K562 treated with DMSO at 1 percent for 12 hours (cell line): Measurements from ENCODE around the gene TRIAP1. TPM values are rescaled to one million over a fixed set of nuclear protein-coding genes. Genes with fewer than 3 reads are reported as not detected.

ENCODE experiments used
- total RNA-seq: library from RNA; unstranded; fragments of 300-600 nt; gene quantifications from 2 replicates; pipeline ENCODE4 v1.2.3, GENCODE V29; 2022; ENCODE audit not compliant: insufficient read depth

The TRIAP1 gene
- 24.7 and 30.4 TPM in 2 replicates for total RNA-seq

GRCh38 chr12:120445911-120446843, at the start of gene TRIAP1, which contains the start of gene GATC:
Gene TRIAP1 (minus strand): TSS chr12:120446384. CDS start chr12:120446372, 12 bp downstream.
Gene GATC (plus strand): TSS chr12:120446444. CDS start chr12:120446481, 37 bp downstream.

GRCh38 chr12:120469450-120470149, 23.4 kb upstream of the TRIAP1 start, which contains the start of gene SRSF9:
Gene SRSF9 (minus strand): TSS chr12:120469748. CDS start chr12:120469609, 139 bp downstream.

GRCh38 chr12:120437735-120438494, 8.3 kb downstream of the TRIAP1 start, which contains the start of gene COX6A1:
Gene COX6A1 (plus strand): TSS chr12:120438113. CDS start chr12:120438127, 14 bp downstream.

Other genes starting within 250 kb of the TRIAP1 start
- gene RPLP0, start 245.3 kb downstream of the TRIAP1 start, total RNA-seq = 7,895 and 10,585 TPM in 2 replicates
- 50.5 and 107 TPM in 2 replicates for gene PXN, start 180.7 kb downstream of the TRIAP1 start, total RNA-seq
- not detected in 2 replicates for gene RNU4-2, start 154.5 kb downstream of the TRIAP1 start, total RNA-seq
- not detected in 2 replicates for gene RNU4-1, start 153.1 kb downstream of the TRIAP1 start, total RNA-seq
- gene SIRT4, start 144.1 kb downstream of the TRIAP1 start, total RNA-seq = 5.9 and 7.8 TPM in 2 replicates
- not detected in 2 replicates for gene PLA2G1B, start 118.6 kb downstream of the TRIAP1 start, total RNA-seq
- gene MSI1, start 77.2 kb downstream of the TRIAP1 start, total RNA-seq = not detected in 2 replicates
- gene COX6A1, start 8.3 kb downstream of the TRIAP1 start, total RNA-seq = 703 and 1,042 TPM in 2 replicates
- 8.3 and 17.4 TPM in 2 replicates for gene GATC, start 60 bp upstream of the TRIAP1 start, total RNA-seq
- 200 and 213 TPM in 2 replicates for gene SRSF9, start 23.4 kb upstream of the TRIAP1 start, total RNA-seq
- 529 and 566 TPM in 2 replicates for gene DYNLL1, start 49.7 kb upstream of the TRIAP1 start, total RNA-seq
- gene COQ5, start 82.8 kb upstream of the TRIAP1 start, total RNA-seq = 32.7 and 34.1 TPM in 2 replicates
- 110 and 186 TPM in 2 replicates for gene RNF10, start 88.0 kb upstream of the TRIAP1 start, total RNA-seq
- gene POP5, start 135.0 kb upstream of the TRIAP1 start, total RNA-seq = 62.8 and 71.8 TPM in 2 replicates
- not detected in 2 replicates for gene CABP1, start 194.2 kb upstream of the TRIAP1 start, total RNA-seq
- gene MLEC, start 240.8 kb upstream of the TRIAP1 start, total RNA-seq = 18.8 and 63.9 TPM in 2 replicates